ENCODE results near the gene UHRF2. TPM values are rescaled to one million over a fixed set of nuclear protein-coding genes. Genes with fewer than 3 reads are reported as not detected.

The UHRF2 gene
- total and polyA plus RNA-seq, 2 of the 13 experiments (the other 11 are each of a cell fraction or from before 2014, with no cell fraction given), result 42.1 to 44.2 TPM

DNA sequence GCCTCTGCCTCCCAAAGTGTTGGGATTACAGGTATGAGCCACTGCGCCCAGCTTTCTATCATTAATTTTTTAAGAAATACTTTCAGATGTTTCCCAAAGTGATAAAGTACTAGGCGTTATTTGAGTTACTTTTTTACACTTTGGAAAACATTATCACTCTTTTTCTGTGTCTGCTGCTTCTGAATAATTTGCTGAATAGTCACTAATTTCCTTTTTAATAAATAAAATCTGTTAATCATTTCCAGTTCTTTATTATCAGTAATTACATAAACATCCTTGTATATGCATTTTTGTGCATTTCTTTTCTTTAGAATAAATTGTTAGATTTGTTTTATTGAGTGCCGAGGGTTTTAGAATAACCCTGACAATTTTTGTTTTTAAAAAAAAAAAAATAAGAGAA lies 48.6 kb downstream of the UHRF2 start:
- Histone ChIP-seq H3K79me2 (ENCODE audit: insufficient read depth, low read length) (peaks cover 27% of the 10 kb centered on the region), H3K4me1 (ENCODE audit: insufficient read depth, low read length) (no peaks in the 10 kb centered on the region), H3K27ac (ENCODE audit: extremely low read length, insufficient read depth, low read length) (no peak overlapping the region), H3K36me3 (replicated peaks in 1 of 2; ENCODE audit: control insufficient read depth in 1 of 2, insufficient read depth in 2 of 2, low read length in 2 of 2) (peaks cover 2 to 27% of the 10 kb centered on the region in 2 experiments; a peak in 3 of 5 replicates), H3K9ac (ENCODE audit: insufficient read depth, low read depth, low read length) (no peak overlapping the region), H3K4me3 (replicated peaks in 1 of 3; ENCODE audit: insufficient read depth in 1 of 3, low read depth in 2 of 3, low read length in 3 of 3) (no peak overlapping the region), H3K27me3 (ENCODE audit: control insufficient read depth in 1 of 2, insufficient read depth in 2 of 2, low read length in 2 of 2) (no peaks in the 10 kb centered on the region), H2AFZ (ENCODE audit: low read length) (no peak overlapping the region), H3K9me3 (ENCODE audit: low read length) (no peaks in the 10 kb centered on the region), H3K4me2 (ENCODE audit: low read depth, low read length) (no peak overlapping the region), H4K20me1 (ENCODE audit: insufficient read depth, low read length) (peaks cover 6% of the 10 kb centered on the region; the same call in 1 of the 2 replicates)
- FAIRE-seq (no peak), ATAC-seq (no peak), DNase-seq (ENCODE audit: low spot score) (no peak)
- BruUV-seq (replicated peaks), result no TSS peak
- POLR2A ChIA-PET, result no interaction called here
- CTCF ChIA-PET (ENCODE audit: low intra/inter-chr PET ratio, low total read pairs), result no interaction called here
- WGBS (ENCODE audit: low lambda C conversion rate), result 92% methylated on average over 3 of the region's 3 CpGs
- peak; percentile 31; the same call in 1 of the 2 replicates for TF ChIP-seq MAFF (IDR thresholded peaks at IDR 0.05; ENCODE audit: low read depth, low read length)
- no peak for TF ChIP-seq HDAC6 (IDR thresholded peaks at IDR 0.05; ENCODE audit: low read depth, low read length)
- TF ChIP-seq, protein P1, sequence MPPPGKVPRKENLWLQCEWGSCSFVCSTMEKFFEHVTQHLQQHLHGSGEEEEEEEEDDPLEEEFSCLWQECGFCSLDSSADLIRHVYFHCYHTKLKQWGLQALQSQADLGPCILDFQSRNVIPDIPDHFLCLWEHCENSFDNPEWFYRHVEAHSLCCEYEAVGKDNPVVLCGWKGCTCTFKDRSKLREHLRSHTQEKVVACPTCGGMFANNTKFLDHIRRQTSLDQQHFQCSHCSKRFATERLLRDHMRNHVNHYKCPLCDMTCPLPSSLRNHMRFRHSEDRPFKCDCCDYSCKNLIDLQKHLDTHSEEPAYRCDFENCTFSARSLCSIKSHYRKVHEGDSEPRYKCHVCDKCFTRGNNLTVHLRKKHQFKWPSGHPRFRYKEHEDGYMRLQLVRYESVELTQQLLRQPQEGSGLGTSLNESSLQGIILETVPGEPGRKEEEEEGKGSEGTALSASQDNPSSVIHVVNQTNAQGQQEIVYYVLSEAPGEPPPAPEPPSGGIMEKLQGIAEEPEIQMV (CRISPR knock-in tag; IDR thresholded peaks at IDR 0.05; ENCODE audit: low read depth), result no peak
- TF ChIP-seq ZNF3 (CRISPR knock-in tag; IDR thresholded peaks at IDR 0.05), result no peak
- TF ChIP-seq, protein P2, sequence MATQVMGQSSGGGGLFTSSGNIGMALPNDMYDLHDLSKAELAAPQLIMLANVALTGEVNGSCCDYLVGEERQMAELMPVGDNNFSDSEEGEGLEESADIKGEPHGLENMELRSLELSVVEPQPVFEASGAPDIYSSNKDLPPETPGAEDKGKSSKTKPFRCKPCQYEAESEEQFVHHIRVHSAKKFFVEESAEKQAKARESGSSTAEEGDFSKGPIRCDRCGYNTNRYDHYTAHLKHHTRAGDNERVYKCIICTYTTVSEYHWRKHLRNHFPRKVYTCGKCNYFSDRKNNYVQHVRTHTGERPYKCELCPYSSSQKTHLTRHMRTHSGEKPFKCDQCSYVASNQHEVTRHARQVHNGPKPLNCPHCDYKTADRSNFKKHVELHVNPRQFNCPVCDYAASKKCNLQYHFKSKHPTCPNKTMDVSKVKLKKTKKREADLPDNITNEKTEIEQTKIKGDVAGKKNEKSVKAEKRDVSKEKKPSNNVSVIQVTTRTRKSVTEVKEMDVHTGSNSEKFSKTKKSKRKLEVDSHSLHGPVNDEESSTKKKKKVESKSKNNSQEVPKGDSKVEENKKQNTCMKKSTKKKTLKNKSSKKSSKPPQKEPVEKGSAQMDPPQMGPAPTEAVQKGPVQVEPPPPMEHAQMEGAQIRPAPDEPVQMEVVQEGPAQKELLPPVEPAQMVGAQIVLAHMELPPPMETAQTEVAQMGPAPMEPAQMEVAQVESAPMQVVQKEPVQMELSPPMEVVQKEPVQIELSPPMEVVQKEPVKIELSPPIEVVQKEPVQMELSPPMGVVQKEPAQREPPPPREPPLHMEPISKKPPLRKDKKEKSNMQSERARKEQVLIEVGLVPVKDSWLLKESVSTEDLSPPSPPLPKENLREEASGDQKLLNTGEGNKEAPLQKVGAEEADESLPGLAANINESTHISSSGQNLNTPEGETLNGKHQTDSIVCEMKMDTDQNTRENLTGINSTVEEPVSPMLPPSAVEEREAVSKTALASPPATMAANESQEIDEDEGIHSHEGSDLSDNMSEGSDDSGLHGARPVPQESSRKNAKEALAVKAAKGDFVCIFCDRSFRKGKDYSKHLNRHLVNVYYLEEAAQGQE (IDR thresholded peaks at IDR 0.05; ENCODE audit: borderline replicate concordance in 1 of 2, low read depth in 1 of 2, low read length in 2 of 2), result no peak
- TF ChIP-seq, protein P3, sequence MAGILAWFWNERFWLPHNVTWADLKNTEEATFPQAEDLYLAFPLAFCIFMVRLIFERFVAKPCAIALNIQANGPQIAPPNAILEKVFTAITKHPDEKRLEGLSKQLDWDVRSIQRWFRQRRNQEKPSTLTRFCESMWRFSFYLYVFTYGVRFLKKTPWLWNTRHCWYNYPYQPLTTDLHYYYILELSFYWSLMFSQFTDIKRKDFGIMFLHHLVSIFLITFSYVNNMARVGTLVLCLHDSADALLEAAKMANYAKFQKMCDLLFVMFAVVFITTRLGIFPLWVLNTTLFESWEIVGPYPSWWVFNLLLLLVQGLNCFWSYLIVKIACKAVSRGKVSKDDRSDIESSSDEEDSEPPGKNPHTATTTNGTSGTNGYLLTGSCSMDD (CRISPR knock-in tag; IDR thresholded peaks at IDR 0.05), result no peak
- TF ChIP-seq SRSF9 (IDR thresholded peaks at IDR 0.05; ENCODE audit: borderline replicate concordance, insufficient read depth, low read depth, low read length, poor library complexity, severe bottlenecking), result no peak
- TF ChIP-seq MAFK (conservative IDR thresholded peaks at IDR 0.05 in 1 of 2, IDR thresholded peaks at IDR 0.05 in 1 of 2; ENCODE audit: low read length in 2 of 2), result peak in 1 of 2 experiments; percentile 48; a peak in 1 of 4 replicates
- TF ChIP-seq, protein P4, sequence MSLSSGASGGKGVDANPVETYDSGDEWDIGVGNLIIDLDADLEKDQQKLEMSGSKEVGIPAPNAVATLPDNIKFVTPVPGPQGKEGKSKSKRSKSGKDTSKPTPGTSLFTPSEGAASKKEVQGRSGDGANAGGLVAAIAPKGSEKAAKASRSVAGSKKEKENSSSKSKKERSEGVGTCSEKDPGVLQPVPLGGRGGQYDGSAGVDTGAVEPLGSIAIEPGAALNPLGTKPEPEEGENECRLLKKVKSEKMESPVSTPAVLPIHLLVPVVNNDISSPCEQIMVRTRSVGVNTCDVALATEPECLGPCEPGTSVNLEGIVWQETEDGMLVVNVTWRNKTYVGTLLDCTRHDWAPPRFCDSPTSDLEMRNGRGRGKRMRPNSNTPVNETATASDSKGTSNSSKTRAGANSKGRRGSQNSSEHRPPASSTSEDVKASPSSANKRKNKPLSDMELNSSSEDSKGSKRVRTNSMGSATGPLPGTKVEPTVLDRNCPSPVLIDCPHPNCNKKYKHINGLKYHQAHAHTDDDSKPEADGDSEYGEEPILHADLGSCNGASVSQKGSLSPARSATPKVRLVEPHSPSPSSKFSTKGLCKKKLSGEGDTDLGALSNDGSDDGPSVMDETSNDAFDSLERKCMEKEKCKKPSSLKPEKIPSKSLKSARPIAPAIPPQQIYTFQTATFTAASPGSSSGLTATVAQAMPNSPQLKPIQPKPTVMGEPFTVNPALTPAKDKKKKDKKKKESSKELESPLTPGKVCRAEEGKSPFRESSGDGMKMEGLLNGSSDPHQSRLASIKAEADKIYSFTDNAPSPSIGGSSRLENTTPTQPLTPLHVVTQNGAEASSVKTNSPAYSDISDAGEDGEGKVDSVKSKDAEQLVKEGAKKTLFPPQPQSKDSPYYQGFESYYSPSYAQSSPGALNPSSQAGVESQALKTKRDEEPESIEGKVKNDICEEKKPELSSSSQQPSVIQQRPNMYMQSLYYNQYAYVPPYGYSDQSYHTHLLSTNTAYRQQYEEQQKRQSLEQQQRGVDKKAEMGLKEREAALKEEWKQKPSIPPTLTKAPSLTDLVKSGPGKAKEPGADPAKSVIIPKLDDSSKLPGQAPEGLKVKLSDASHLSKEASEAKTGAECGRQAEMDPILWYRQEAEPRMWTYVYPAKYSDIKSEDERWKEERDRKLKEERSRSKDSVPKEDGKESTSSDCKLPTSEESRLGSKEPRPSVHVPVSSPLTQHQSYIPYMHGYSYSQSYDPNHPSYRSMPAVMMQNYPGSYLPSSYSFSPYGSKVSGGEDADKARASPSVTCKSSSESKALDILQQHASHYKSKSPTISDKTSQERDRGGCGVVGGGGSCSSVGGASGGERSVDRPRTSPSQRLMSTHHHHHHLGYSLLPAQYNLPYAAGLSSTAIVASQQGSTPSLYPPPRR (CRISPR knock-in tag; IDR thresholded peaks at IDR 0.05; ENCODE audit: borderline replicate concordance), result no peak
- in situ Hi-C loops (cut with HindIII; ENCODE audit: extremely low pct_ligation_motif_present, low pct_unique_long_range_greater_than_20kb) (no loop called here), intact Hi-C loops (cut with micrococcal nuclease; ENCODE audit: unreplicated experiment) (no loop called here)
